Activated T-cell treated with anti-CD3 and anti-CD28 coated beads for 24 hours (primary cell): ENCODE data around the gene BRS3.
"Not testable (repeated sequence)": the region's sequence is repeated elsewhere in the genome, so short reads cannot be mapped to it uniquely, and the experiment has no call there.

Source experiments
- DNase-seq: peaks from one replicate; pipeline ENCODE4 v3.0.0-alpha.2; 2020; ENCODE audit warnings: low read depth

The BRS3 gene

GRCh38 chrX:136487647-136488046, at the start of gene BRS3:
Gene BRS3, plus strand, starts transcription at chrX:136487947. Its CDS starts 168 bp downstream, at chrX:136488115.
- no peak for DNase-seq

- DNase-seq = no peak
Measured at GRCh38 chrX:136438192-136438591, 49.6 kb upstream of the BRS3 start.

- DNase-seq = not testable (repeated sequence)
Measured at GRCh38 chrX:136445674-136446073, 42.1 kb upstream of the BRS3 start.

DNA sequence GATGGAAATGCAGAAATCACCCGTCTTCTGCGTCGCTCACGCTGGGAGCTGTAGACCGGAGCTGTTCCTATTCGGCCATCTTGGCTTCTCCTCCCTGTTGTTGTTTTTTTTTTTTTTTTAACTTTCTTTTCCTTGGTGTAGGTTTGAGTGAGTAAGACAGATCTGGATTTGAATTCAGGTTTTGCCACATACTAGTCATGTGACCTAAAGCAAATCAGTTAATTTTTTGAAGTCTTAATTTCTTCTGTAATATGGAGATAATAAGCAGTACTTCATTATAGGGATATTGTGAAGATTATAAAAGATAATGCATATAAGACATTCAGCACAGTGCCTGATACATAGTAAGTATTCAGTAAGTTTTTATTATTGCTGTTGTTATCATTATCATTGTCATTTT, 41.5 kb upstream of the BRS3 start:
- DNase-seq = no peak

GRCh38 chrX:136447308-136447707, 40.4 kb upstream of the BRS3 start:
- DNase-seq = no peak

- no peak for DNase-seq
Measured at GRCh38 chrX:136447968-136448367, 39.8 kb upstream of the BRS3 start.

DNA sequence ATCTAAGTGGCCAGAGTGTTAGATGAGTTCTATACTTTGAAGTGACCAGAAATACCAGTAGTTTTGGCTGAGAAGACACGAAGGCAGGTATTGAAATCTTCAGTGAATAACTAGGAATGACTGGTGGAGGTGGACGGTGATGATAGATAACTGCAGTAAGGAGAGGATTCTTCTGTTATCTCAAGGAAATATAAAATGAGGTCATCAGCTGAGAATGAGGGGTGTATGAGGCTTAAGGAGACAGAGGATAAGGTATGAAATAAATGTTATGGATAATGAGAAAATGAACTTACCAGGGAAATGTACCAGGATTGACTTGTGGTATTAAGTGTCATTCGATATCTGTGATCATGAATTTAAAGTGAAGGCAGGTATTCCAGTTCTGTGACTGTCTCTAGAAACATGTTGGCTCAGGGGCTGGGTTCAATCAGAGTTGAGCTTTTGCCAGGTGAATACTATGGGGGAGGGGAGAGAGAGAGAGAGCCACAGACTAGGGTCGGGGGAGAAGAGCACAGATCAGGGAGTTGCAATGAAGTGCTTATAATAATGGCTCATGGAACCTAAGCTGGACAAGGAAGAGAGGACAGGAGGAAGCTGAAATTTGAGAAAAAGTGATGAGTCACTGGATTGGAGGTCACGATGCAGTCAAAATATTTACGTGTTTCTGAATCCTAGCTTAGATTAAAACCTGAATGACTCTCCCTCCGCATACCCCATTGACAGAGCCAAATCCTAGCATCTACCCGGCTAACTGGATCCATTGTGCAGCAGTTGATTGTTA, 37.5 kb upstream of the BRS3 start:
- DNase-seq = no peak

DNA sequence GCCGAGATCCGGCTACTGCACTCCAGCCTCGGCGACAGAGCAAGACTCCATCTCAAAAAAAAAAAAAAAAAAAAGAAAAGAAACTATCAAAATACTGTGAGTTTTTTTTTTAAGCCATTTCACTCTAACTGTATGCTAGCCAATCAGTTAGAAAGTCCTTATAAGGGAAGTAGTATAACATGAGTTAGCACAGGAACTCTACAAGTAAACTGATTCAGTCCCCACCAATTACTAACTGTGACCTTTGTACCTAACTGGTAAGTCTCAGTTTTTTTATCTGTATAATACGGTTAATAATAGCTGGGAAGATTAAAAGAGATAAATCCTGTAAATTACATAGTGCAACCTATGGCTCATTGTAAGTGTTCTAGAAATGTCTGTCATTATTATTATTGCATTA, 35.1 kb upstream of the BRS3 start:
- no peak for DNase-seq

DNA sequence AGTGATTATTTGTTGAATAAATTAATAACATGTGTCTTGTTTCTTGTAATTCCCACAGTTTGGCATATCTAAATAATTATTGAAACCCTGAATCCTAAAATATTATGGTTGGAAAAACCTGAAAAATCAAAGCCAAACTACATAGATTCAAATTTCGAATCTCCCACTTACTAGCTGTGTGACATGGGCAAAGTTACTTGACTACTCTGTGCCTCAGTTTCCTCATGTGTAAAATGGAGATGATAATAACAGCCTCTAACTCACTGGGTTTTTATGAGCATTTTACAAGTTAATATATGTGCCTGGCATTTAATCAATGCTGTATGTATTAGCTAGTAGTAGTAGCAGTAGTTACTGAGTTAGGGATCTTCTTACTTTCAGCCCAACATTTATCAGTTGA, 34.6 kb upstream of the BRS3 start:
- no peak for DNase-seq

- no peak for DNase-seq
Measured at GRCh38 chrX:136453771-136454170, 34.0 kb upstream of the BRS3 start.

- DNase-seq = no peak
Measured at GRCh38 chrX:136456133-136456532, 31.6 kb upstream of the BRS3 start.

DNA sequence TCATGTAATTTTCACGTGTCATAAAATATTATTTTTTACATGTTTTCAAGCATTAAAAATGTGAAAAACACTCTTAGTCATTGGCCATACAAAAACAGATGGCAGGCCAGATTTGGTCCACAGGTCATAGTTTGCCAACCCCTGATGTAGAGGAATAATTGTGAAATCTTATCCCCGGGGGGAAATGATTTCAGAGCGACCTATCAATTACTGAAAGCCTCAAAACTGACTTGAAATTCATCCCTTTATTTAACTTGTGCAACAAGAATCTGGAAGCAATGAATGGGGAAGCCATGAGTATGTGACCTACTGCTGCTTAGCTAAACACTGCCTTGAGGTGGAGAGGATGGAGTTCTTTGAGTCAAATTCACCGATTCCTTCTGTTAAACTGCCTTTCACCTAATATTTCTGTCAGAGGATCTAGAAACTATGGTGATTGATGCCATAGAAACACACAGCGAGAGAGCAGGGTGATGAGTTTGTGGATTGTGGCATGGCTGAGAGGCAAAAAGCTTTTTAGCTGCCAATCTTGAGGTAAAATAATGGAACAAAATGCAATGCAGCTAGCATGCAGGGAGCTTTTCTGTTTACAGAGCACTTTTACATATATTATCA, 30.3 kb upstream of the BRS3 start:
- no peak for DNase-seq

- no peak for DNase-seq
Measured at GRCh38 chrX:136464589-136464988, 23.2 kb upstream of the BRS3 start.

- no peak for DNase-seq
Measured at GRCh38 chrX:136467303-136467702, 20.4 kb upstream of the BRS3 start.

- DNase-seq = no peak
Measured at GRCh38 chrX:136468391-136469103, 19.2 kb upstream of the BRS3 start.

GRCh38 chrX:136473663-136474062, 14.1 kb upstream of the BRS3 start:
- DNase-seq = no peak

- no peak for DNase-seq
Measured at GRCh38 chrX:136475236-136475635, 12.5 kb upstream of the BRS3 start.

DNA sequence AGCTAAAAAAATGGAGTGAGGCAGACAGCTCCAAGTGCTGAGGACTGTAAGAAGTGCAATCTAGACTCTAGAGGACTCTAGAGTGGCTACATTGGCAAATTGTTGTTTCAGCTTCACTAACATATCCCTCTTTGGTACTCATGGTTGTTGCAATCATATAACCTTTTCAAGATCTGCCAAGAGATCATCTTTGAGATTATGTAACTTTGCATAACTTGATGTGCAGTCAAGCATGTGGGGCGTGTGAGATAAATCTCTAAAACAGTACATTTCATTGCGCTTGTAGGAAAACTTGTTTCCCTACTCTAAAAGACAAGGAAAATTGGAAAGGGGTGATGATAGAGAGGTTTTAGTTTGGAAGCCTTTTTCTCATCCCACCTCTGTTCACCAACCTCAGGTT, 11.2 kb upstream of the BRS3 start:
- no peak for DNase-seq

DNA sequence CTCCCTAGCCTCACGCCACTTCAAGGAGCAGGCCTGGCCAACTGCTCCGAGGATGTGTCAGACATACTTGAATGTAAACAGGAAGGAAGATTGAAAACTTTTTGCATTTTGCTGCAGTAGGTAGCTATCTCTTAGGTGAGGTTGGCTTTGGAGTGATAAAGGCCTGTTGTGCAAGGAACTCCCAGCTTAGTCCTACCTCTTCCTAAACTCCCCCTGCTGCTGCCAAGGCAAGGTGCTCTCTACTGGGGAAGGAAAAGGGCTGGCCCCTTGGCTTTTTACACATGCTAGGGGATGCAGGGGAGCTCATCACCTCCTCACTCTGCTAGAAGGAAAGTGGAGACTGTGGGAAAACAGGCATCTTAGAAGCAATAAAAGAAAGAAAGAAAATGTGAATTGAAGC, 10.7 kb upstream of the BRS3 start:
- no peak for DNase-seq

DNA sequence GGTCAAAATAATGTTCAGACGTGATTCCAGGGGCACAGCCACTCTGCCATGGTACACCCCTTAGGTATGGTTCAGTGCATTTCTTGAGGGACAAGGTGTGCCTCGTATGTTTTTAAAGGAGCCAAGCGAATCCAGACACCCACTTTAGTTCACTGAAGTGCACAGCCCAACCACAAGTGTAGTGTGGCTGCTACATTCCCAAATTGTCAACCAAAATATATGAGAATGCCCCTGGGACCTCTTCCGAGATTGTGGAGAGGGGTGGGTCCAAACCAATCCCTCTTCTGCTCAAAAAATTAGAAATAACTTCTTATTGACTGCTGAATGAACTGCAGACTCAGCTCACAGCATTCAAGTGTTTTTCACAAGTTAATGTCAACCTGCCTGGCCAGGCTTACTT, 7.4 kb upstream of the BRS3 start:
- DNase-seq = no peak

- DNase-seq = no peak
Measured at GRCh38 chrX:136488706-136489105, 959 bp downstream of the BRS3 start.

DNA sequence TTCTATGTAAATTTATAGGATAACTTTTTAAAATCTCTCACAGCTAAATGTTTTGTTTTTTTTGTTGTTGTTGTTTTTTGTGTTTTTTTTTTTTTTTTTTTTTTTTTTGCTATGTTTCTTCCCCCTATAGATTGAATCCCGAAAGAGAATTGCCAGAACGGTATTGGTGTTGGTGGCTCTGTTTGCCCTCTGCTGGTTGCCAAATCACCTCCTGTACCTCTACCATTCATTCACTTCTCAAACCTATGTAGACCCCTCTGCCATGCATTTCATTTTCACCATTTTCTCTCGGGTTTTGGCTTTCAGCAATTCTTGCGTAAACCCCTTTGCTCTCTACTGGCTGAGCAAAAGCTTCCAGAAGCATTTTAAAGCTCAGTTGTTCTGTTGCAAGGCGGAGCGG, 4.1 kb downstream of the BRS3 start:
- no peak for DNase-seq

- DNase-seq = no peak
Measured at GRCh38 chrX:136493011-136493410, 5.3 kb downstream of the BRS3 start.
